Liver (tissue), 9 donors: Measurements from ENCODE around the gene KLHDC8A. TPM values are rescaled to one million over a fixed set of nuclear protein-coding genes. Genes with fewer than 3 reads are reported as not detected.

Experiments used
- DNase-seq: peaks from one replicate; pipeline ENCODE4 v3.0.0-alpha.2; 2017; ENCODE audit warnings: low spot score
- H3K27ac ChIP-seq, 2 donors: one replicate each; pipeline ENCODE4 v1.7.0; 2013; ENCODE audit warnings: inconsistent platforms in 2 of 2, low read length in 2 of 2, control low read depth in 1 of 2, low read depth in 1 of 2, mild to moderate bottlenecking in 1 of 2
- H3K27me3 ChIP-seq, 4 donors: one replicate each; pipeline versions ENCODE4 v1.6.1 to v1.7.0; 2013; ENCODE audit warnings: low read length in 3 of 4, inconsistent platforms in 1 of 4, mild to moderate bottlenecking in 1 of 4, moderate library complexity in 1 of 4; ENCODE audit not compliant: control insufficient read depth in 4 of 4, insufficient read depth in 4 of 4
- H3K36me3 ChIP-seq, 4 donors: one replicate each; pipeline versions ENCODE4 v1.6.1 to v1.7.0; 2013; ENCODE audit warnings: low read length in 3 of 4, mild to moderate bottlenecking in 3 of 4, low read depth in 1 of 4, moderate library complexity in 1 of 4; ENCODE audit not compliant: control insufficient read depth in 4 of 4, insufficient read depth in 3 of 4
- H3K4me1 ChIP-seq, 4 donors: one replicate each; pipeline versions ENCODE4 v1.6.1 to v1.7.0; 2013; ENCODE audit warnings: low read length in 3 of 4, mild to moderate bottlenecking in 3 of 4, moderate library complexity in 1 of 4; ENCODE audit not compliant: control insufficient read depth in 4 of 4, insufficient read depth in 4 of 4
- H3K4me3 ChIP-seq, 3 donors: one replicate each; pipeline versions ENCODE4 v1.6.1 to v1.7.0; 2013; ENCODE audit warnings: low read length in 3 of 3, control low read depth in 1 of 3, low read depth in 1 of 3, mild to moderate bottlenecking in 1 of 3
- H3K9ac ChIP-seq, 2 donors: one replicate each; pipeline ENCODE4 v1.7.0; 2013; ENCODE audit warnings: low read length in 2 of 2, mild to moderate bottlenecking in 2 of 2, moderate library complexity in 2 of 2, control low read depth in 1 of 2, low read depth in 1 of 2
- H3K9me3 ChIP-seq, 4 donors: one replicate each; pipeline versions ENCODE4 v1.6.1 to v1.7.0; 2013; ENCODE audit warnings: low read length in 3 of 4; ENCODE audit not compliant: control insufficient read depth in 4 of 4
- ATF3 ChIP-seq: IDR thresholded peaks from 2 replicates; pipeline ENCODE4 v1.6.1; 2016; ENCODE audit warnings: antibody characterized with exemption
- EGR1 ChIP-seq, 2 donors: IDR thresholded peaks; 2 replicates each; pipeline ENCODE4 v1.6.1; 2016 to 2018; ENCODE audit warnings: antibody characterized with exemption in 2 of 2, low read depth in 2 of 2
- HNF4A ChIP-seq, 2 donors: conservative IDR thresholded peaks; 2 replicates each; pipeline ENCODE4 v1.6.1; 2016; ENCODE audit warnings: antibody characterized with exemption in 2 of 2, mild to moderate bottlenecking in 2 of 2
- JUND ChIP-seq, 2 donors: IDR thresholded peaks; 2 replicates each; pipeline ENCODE4 v1.6.1; 2016; ENCODE audit warnings: antibody characterized with exemption in 2 of 2
- NR2F2 ChIP-seq: IDR thresholded peaks from 2 replicates; pipeline ENCODE4 v1.6.1; 2016; ENCODE audit warnings: antibody characterized with exemption
- RAD21 ChIP-seq, 2 donors: IDR thresholded peaks; 2 replicates each; pipeline ENCODE4 v1.6.1; 2016; ENCODE audit warnings: antibody characterized with exemption in 2 of 2, mild to moderate bottlenecking in 2 of 2
- RXRA ChIP-seq, 2 donors: IDR thresholded peaks; 2 replicates each; pipeline ENCODE4 v1.6.1; 2017 to 2018; ENCODE audit warnings: antibody characterized with exemption in 2 of 2, mild to moderate bottlenecking in 1 of 2
- SP1 ChIP-seq: IDR thresholded peaks from 2 replicates; pipeline ENCODE4 v1.6.1; 2018; ENCODE audit warnings: antibody characterized with exemption, mild to moderate bottlenecking
- TAF1 ChIP-seq: conservative IDR thresholded peaks from 2 replicates; pipeline ENCODE4 v1.6.1; 2016; ENCODE audit warnings: antibody characterized with exemption, mild to moderate bottlenecking
- WGBS: extraction: QIAGEN DNeasy Blood & Tissue Kit; methylation state at CpG from one replicate; pipeline ENCODE4 v1.1.7; 2013; 5-methylcytosine and 5-hydroxymethylcytosine counted together
- polyA plus RNA-seq, 2 donors: library from polyadenylated mRNA; stranded (reverse) in 1 of 2; unstranded in 1 of 2; fragments of 200-250 nt in 1 of 2; fragments of >200 nt in 1 of 2; fragmentation: Nextera tagmentation in 1 of 2; extraction: Ambion mirVana in 1 of 2; gene quantifications; one replicate each; pipeline versions ENCODE4 v1.2.1 to v1.2.3, GENCODE V29; 2013 to 2015
- total RNA-seq, 2 donors: library from RNA; depleted of rRNA; stranded (reverse); fragments of >200 nt; gene quantifications; one replicate each; pipeline ENCODE4 v1.2.3, GENCODE V29; 2014
- TF ChIP-seq, protein P1 (sequence below): IDR thresholded peaks from 2 replicates; pipeline ENCODE4 v1.6.1; 2016; ENCODE audit warnings: antibody characterized with exemption
- TF ChIP-seq, protein P2 (sequence below): IDR thresholded peaks from 2 replicates; pipeline ENCODE4 v1.6.1; 2016; ENCODE audit warnings: antibody characterized with exemption, mild to moderate bottlenecking
- TF ChIP-seq, protein P3 (sequence below): fragments of 150-350 bp; IDR thresholded peaks from 2 replicates; pipeline ENCODE4 v1.5.1; 2017; ENCODE audit warnings: improper control_type of control experiment, low read depth, low read length; ENCODE audit not compliant: missing input control
- donor health status: healthy.
- donor health status: healthy.
- donor health status: healthy.
- donor health status: healthy.
- donor health status: healthy.

The KLHDC8A gene
- total and polyA plus RNA-seq, 4 donors, result 0.02 to 0.05 TPM; not detected in 2

DNA sequence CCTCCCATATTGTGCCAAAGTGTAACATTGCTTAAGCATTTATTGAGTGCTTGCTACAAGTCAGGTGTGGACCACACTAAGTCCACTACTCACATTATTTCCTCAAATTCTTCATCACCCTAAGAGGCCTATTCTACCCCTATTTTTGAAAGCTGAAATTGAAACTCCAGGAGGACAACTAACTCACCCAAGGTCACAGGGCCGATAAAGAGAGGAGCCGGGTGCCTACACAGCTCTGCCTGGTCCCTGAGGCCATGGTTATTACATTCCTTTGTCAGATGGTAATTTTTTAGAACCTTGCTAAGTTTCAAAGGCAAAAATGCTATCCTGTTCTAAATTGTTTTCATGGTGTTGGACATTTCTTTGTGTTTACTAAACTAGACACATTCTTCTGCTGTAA lies 24.2 kb upstream of the KLHDC8A start:
- H3K9me3 ChIP-seq, result no peaks in the 10 kb centered on the region
- no peaks in the 10 kb centered on the region for H3K36me3 ChIP-seq
- H3K27me3 ChIP-seq, result peaks cover 0 to 6% (median 4%) of the 10 kb centered on the region in 4 donors
- WGBS, result 68% methylated on average over 2 of the region's 2 CpGs
- H3K4me3 ChIP-seq, result no peak overlapping the region
- no peaks in the 10 kb centered on the region for H3K4me1 ChIP-seq
- DNase-seq, result no peak
- no peak overlapping the region for H3K9ac ChIP-seq
- H3K27ac ChIP-seq, result no peak overlapping the region
- TF ChIP-seq JUND (IDR thresholded peaks at IDR 0.05), result no peak

- no peaks in the 10 kb centered on the region for H3K9me3 ChIP-seq
Measured at GRCh38 chr1:205379056-205379455, 22.3 kb upstream of the KLHDC8A start.

DNA sequence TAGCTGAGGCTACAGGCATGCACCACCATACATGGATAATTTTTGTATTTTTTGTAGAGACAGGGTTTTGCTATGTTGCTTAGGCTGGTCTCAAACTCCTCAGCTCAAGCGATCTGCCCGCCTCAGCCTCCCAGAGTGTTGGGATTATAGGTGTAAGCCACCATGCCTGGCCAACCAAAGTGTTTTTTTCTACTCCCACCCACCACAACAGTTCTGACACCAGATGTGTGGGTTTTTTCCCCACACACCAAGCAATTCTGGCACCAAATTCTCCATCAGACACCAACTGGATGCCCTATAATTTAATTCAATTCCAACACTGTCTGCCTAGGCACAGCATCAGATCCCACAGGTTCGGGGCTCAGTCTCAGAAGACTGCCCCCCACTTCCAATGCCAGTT lies 20.6 kb upstream of the KLHDC8A start:
- no peaks in the 10 kb centered on the region for H3K9me3 ChIP-seq
- peaks cover 2 to 10% (median 6%) of the 10 kb centered on the region in 4 donors for H3K27me3 ChIP-seq
- no peaks in the 10 kb centered on the region for H3K36me3 ChIP-seq
- DNase-seq, result no peak
- H3K9ac ChIP-seq, result no peak overlapping the region
- 84% methylated on average over 3 of the region's 3 CpGs for WGBS
- TF ChIP-seq RXRA (IDR thresholded peaks at IDR 0.05) (no peak), TAF1 (no peak), NR2F2 (no peak)
- TF ChIP-seq, protein P1, sequence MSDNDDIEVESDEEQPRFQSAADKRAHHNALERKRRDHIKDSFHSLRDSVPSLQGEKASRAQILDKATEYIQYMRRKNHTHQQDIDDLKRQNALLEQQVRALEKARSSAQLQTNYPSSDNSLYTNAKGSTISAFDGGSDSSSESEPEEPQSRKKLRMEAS, result no peak
- H3K4me1 ChIP-seq, result peaks cover 0 to 3% (median 0%) of the 10 kb centered on the region in 4 donors
- H3K4me3 ChIP-seq, result no peak overlapping the region
- H3K27ac ChIP-seq, result no peak overlapping the region

More at GRCh38 chr1:205379056-205379455, 22.3 kb upstream of the KLHDC8A start:
- no peaks in the 10 kb centered on the region for H3K4me1 ChIP-seq
- WGBS, result 79% methylated on average over 8 of the region's 8 CpGs
- H3K27ac ChIP-seq, result no peak overlapping the region
- H3K27me3 ChIP-seq, result peaks cover 0 to 5% (median 2%) of the 10 kb centered on the region in 4 donors
- H3K4me3 ChIP-seq, result no peak overlapping the region
- no peak for DNase-seq
- no peak overlapping the region for H3K9ac ChIP-seq
- no peak for TF ChIP-seq EGR1 (IDR thresholded peaks at IDR 0.05; ENCODE audit: low read depth in 2 of 2)
- TF ChIP-seq SP1, result no peak
- no peak for TF ChIP-seq RXRA (IDR thresholded peaks at IDR 0.05)
- no peak for TF ChIP-seq TAF1
- TF ChIP-seq, protein P2, sequence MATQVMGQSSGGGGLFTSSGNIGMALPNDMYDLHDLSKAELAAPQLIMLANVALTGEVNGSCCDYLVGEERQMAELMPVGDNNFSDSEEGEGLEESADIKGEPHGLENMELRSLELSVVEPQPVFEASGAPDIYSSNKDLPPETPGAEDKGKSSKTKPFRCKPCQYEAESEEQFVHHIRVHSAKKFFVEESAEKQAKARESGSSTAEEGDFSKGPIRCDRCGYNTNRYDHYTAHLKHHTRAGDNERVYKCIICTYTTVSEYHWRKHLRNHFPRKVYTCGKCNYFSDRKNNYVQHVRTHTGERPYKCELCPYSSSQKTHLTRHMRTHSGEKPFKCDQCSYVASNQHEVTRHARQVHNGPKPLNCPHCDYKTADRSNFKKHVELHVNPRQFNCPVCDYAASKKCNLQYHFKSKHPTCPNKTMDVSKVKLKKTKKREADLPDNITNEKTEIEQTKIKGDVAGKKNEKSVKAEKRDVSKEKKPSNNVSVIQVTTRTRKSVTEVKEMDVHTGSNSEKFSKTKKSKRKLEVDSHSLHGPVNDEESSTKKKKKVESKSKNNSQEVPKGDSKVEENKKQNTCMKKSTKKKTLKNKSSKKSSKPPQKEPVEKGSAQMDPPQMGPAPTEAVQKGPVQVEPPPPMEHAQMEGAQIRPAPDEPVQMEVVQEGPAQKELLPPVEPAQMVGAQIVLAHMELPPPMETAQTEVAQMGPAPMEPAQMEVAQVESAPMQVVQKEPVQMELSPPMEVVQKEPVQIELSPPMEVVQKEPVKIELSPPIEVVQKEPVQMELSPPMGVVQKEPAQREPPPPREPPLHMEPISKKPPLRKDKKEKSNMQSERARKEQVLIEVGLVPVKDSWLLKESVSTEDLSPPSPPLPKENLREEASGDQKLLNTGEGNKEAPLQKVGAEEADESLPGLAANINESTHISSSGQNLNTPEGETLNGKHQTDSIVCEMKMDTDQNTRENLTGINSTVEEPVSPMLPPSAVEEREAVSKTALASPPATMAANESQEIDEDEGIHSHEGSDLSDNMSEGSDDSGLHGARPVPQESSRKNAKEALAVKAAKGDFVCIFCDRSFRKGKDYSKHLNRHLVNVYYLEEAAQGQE, result no peak
- TF ChIP-seq, protein P3, sequence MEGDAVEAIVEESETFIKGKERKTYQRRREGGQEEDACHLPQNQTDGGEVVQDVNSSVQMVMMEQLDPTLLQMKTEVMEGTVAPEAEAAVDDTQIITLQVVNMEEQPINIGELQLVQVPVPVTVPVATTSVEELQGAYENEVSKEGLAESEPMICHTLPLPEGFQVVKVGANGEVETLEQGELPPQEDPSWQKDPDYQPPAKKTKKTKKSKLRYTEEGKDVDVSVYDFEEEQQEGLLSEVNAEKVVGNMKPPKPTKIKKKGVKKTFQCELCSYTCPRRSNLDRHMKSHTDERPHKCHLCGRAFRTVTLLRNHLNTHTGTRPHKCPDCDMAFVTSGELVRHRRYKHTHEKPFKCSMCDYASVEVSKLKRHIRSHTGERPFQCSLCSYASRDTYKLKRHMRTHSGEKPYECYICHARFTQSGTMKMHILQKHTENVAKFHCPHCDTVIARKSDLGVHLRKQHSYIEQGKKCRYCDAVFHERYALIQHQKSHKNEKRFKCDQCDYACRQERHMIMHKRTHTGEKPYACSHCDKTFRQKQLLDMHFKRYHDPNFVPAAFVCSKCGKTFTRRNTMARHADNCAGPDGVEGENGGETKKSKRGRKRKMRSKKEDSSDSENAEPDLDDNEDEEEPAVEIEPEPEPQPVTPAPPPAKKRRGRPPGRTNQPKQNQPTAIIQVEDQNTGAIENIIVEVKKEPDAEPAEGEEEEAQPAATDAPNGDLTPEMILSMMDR, result no peak
- no peak for TF ChIP-seq RAD21 (IDR thresholded peaks at IDR 0.05)
- TF ChIP-seq ATF3, result no peak
- no peak for TF ChIP-seq HNF4A (conservative IDR thresholded peaks at IDR 0.05)
- H3K36me3 ChIP-seq, result no peaks in the 10 kb centered on the region
